Neural progenitor cell (in vitro differentiated cells): ENCODE data around the gene ARPP21.

ENCODE experiments used
- CTCF ChIP-seq: fragments of 200-600 bp; sonication (generic); IDR thresholded peaks from 2 replicates; pipeline ENCODE4 v1.5.1; 2017; ENCODE audit warnings: antibody characterized with exemption, mild to moderate bottlenecking
- EZH2phosphoT487 ChIP-seq: fragments of 200-600 bp; sonication (generic); IDR thresholded peaks from 2 replicates; pipeline ENCODE4 v1.6.1; 2017; ENCODE audit warnings: antibody characterized with exemption

- TF ChIP-seq EZH2phosphoT487: no peak
- no peak for TF ChIP-seq CTCF
These were observed 38.5 kb downstream of the ARPP21 start for GRCh38 chr3:35677797-35678196.
